ENCODE data around the gene LACC1.

DNA sequence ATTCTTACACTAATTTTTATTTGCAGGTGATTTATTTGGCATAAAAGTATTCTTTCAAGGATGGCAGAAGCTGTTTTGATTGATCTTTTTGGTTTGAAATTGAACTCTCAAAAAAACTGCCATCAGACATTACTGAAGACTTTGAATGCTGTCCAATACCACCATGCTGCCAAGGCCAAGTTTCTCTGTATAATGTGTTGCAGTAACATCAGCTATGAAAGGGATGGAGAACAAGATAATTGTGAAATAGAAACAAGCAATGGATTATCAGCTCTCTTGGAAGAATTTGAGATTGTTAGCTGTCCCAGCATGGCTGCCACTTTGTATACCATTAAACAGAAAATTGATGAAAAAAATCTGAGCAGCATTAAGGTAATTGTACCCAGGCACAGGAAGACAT lies 1.2 kb downstream of the LACC1 start:
- no peak for TF ChIP-seq ZFX (IDR thresholded peaks at IDR 0.05)
- TF ChIP-seq, protein P1, sequence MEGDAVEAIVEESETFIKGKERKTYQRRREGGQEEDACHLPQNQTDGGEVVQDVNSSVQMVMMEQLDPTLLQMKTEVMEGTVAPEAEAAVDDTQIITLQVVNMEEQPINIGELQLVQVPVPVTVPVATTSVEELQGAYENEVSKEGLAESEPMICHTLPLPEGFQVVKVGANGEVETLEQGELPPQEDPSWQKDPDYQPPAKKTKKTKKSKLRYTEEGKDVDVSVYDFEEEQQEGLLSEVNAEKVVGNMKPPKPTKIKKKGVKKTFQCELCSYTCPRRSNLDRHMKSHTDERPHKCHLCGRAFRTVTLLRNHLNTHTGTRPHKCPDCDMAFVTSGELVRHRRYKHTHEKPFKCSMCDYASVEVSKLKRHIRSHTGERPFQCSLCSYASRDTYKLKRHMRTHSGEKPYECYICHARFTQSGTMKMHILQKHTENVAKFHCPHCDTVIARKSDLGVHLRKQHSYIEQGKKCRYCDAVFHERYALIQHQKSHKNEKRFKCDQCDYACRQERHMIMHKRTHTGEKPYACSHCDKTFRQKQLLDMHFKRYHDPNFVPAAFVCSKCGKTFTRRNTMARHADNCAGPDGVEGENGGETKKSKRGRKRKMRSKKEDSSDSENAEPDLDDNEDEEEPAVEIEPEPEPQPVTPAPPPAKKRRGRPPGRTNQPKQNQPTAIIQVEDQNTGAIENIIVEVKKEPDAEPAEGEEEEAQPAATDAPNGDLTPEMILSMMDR (conservative IDR thresholded peaks at IDR 0.05) = no peak

Data from C4-2B (cell line).